GM18502 (cell line): Measurements from ENCODE around the gene SLC22A23.

Experiments
- ATAC-seq: cut with Tn5 transposase; IDR thresholded peaks from one replicate; pipeline ENCODE4 v1.9.1; 2021; ENCODE audit warnings: mild to moderate bottlenecking; ENCODE audit not compliant: unreplicated experiment, poor library complexity

Gene SLC22A23

DNA sequence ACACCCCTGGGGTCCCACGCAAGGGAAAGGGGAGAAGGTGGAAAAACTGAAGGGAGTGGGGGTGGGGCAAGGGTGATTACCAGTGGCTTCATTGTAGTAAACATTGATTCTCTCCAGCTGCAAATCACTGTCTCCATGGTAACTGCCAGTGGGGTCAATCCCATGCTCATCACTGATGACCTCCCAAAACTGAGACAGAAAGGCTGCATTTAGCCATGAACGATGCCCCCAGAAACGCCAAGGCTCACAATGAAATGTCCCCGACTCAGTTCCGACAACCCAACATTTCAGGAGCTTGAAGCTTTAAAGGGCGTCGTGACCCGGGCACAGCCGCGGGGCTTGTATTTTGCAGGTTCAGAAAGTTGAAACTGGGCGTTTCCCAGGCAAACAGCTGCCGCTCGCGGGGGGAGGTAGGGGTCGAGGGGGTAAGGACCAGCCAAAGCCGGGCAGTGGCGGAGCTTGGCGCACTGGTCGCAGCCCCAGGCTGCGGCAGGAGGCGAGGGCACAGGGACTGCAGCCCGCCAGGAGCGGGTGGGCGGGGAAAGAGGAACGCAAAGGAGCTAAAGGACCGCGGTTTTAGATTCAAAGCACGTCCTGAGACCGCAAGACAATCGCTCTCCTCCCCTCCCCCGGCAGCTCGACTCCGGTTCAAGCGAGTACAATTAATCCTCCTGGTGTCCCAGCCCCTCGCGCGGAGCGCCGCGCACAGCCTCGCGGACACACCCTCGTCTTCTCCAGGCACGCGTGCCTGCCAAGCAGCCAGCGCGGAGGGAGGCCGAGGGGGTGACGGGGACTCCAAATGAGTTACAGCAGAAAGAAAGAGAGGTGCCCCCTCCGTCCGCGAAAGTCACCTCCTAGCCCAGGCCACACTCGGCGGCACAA is 230.1 kb downstream of the SLC22A23 start:
- ATAC-seq, result peak; percentile 34

DNA sequence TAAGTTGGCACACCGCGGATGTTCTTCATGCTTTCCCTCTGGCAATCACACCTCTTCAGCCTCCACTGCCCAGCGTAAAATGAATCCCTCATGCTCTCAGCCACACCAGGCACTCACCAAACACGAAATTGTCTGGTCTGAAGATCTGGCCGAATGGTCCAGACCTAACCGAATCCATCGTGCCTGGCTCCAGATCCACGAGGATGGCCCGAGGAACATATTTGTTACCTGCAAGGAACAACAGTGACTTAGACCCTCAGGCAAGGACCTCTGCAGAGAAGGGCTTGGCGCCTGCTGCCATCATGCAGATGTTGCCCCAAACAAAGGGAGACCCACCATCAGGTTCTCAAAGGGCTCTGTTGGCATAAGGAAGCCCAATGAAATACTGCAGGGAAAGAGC is 230.8 kb downstream of the SLC22A23 start:
- no peak for ATAC-seq

DNA sequence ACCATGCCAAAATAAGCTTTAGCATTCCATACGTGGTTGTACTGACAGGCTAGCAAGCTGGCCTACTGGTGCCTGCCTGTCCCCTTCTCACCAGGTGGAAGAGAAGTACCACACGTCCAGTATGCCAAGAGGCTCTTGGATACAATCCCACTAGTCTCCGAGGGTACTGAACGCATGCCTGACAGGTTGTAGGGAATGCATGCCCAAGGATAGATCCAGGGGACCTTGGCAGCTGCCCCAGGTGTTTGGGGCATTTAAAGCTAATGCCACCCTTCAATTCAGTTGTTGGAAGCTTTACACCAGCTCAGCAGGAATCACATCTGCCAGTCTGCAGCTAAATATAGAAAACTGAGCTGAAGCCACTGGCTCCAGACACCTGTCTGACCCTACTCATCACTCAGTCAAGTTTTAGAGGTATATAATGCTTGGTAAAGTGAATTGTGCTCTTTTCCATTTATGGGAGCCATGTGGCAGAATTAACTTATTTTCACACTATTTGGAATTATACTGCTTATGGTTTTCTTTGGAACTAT is 234.3 kb downstream of the SLC22A23 start:
- ATAC-seq, result no peak

DNA sequence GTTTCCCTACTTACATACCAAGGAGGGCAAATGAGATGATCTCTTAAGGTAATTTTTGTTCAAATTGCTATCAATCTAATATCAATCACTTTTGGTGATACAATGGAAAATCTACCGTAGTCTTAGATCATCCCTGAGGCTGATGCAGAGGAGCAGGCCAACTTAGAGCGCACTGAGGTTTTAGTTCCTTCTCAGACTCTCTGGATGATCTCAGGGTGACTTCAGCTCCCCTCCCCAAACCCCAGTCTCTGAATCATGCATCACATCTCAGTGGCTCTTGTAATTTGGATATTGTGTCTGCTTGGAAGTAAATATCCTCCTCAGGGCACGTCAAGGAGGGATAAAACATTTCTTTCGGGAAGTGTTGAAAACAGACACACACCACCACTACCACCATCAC is 235.3 kb downstream of the SLC22A23 start:
- no peak for ATAC-seq

DNA sequence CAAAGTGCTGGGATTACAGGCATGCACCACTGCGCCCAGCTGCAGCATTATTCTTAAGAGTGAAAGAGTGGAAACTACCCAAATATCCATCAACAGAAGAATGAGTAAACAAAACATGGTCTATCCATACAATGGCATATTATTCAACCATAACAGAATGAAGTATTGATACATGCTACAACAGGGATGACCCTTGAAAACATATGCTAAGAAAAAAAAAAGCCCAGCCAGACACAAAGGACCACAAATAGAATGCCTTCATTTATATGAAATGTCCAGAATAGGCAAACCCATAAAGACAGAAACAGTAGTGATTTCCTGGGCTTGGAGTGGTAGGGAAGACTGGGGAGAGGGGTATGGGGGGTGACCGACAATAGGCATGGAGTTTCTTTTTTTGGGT is 236.5 kb downstream of the SLC22A23 start:
- ATAC-seq, result no peak
